HG03520 (cell line): ENCODE measurements around the gene MROH7.

Experiments used
- ATAC-seq: cut with Tn5 transposase; IDR thresholded peaks from one replicate; pipeline ENCODE4 v1.9.1; 2021; ENCODE audit warnings: mild to moderate bottlenecking, moderate library complexity; ENCODE audit not compliant: unreplicated experiment

Gene MROH7

DNA sequence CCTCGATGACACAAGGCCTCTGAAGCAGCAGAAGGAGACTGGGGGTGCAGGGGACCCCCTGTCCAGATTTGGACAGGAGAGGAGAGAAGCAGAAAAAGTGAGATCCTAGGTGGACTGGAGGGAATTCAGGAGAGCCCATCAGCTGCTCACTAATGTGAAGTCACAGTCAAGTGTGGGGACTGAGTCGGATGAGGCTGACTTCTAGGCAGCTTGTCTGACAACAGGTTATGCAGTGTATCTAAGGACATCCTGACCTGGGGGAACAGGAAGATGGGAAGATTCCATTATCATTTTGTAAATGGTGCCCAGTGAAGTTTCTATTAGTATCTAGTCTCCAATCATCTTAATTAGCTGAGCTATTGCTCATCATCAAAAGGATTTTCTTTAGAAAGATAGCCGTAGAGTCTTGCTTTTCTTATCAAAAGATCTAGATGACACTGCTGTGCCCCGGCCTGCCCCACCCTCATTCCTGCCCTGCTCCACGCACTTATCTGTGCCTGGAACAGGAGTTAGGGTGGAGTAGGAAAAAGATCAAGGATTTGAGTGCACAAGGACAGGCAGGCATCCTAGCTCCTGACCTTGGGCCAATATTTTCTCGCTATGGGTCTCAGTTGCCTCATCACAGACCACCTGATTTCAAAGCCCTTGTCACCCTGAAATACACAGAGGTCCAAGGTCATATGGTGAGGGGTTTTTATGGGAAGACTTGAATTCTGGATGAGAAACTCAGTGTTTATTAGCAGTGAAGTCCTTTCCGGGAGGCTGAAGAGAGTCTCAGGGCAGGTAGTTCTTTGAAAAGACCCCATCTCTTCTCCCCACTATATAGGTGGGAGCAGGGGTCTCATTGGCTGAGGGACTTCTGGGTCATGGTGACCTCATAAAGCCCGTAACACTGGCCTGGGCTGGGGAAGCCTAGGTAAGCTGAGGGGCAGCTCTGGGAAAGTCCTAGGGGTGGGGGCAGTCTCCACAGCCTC lies at the start of gene MROH7:
Gene MROH7, plus strand, starts transcription at position 924 of the 974 bp plus-strand sequence. CDS start 11,141 bp downstream, outside the sequence.
- no peak for ATAC-seq

DNA sequence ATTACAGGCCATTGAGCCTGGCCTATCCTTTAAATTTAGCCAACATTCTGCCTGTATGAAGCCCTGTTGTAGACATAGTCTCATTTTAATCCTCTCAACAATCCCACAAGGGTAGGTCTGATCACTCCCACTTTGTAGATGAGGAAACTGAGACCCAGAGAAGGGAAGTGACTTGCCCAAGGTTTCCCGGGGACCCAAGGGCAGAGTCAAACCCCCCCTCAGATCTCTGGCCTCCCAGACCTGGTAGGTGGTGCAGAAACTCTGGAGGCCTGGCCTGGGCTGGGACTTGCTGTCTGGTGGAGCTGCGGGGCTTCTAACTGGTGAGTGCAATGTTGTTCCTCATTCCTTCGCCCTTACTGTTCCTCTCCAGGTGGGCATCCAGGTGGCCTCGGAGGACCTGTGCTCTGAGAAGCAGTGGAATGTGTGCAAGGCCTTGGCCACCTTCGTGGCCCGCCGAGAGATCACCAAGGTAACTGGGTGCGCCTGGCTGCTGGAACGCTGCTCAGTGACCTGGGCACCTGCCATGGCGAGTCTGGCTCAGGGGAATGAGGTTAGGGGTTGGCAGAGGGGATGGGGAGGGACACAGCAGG lies 47.9 kb upstream of the MROH7 start:
- no peak for ATAC-seq

DNA sequence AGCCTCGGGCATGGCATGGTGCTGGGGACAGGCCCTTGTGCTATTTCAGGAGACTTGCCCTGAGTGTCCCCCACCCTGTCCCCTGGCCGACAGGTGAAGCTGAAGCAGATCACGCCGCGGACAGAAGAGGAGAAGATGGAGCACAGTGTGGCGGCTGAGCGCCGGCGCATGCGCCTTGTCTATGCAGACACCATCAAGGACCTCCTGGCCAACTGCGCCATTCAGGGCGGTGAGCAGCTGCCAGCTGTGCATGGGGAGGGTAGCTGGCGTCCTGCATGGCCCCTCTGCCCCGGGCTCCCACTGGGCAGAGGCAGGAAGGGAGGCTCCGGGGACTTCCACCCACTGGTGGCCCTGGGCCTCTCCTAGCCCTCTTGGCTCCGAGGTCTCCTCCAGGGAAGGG lies 47.1 kb upstream of the MROH7 start:
- ATAC-seq = no peak

DNA sequence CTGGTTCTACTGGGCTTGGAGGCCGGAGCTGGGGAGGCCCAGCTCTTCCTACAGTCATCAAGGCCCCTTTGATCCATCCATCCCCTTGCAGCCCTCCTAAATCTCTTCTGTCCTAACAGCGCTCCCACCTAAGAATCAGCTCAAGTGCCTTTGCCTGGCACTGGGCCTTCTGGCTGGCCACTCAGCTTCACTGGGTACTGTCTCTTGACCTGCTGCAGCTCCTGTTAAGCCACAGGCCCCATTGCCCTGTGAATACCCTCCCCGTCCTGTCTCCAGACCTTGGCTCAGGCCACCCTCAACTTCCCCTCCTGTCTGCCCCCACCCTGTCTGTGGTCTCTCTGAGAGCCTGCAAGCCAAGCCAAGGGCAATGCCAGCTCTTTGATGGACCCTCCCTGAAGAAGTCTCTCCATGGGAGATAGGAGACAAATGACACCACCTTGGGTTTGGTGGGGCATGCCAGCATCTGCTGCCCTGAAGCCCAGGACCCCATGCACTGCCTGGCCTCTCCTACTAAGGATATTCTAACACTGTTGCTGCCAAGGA lies 45.6 kb upstream of the MROH7 start:
- no peak for ATAC-seq

DNA sequence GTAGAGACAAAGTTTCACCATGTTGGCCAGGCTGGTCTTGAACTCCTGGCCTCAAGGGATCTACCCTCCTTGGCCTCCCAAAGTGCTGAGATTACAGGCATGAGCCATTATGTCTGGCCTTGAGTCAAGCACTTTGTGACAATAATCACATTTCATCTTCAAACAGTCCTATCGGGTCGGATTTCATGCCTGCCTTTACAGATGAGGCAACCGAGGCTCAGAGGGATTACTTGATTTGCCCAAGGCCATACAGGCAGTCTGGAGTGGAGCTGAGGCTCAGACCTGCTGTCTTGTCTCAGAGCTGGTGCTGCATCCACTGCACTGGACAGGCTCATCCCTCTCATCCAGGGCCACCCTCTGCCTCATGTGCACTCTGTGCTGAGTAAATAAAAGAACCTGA lies 44.8 kb upstream of the MROH7 start:
- no peak for ATAC-seq

DNA sequence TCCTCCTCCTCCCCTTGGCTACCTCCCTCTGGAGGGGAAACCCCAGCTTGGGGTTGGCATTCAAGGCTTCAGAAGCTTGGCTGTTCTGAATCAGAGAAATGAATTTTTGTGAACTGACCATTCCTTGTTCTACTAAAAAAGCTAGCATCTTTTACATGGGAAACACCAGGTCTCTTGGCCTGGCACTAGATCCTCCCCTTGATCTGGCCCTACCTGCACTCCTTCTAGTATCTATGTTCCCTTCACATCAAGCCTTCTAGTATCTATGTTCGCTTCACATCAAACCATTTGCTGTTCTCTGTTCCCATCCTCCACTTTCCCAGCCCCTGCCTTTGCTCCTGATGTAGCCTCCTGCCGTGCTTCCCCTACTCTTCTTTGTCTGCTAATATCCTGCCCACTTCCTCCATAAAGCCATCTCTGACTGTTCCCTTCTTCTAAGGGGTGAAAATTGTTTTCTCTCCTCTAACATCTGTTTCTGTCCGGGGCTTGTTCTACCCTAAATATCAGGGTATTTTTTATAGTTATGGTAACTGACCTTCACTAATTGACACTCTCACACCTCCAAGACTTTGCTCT lies 44.0 kb upstream of the MROH7 start:
- ATAC-seq = no peak

DNA sequence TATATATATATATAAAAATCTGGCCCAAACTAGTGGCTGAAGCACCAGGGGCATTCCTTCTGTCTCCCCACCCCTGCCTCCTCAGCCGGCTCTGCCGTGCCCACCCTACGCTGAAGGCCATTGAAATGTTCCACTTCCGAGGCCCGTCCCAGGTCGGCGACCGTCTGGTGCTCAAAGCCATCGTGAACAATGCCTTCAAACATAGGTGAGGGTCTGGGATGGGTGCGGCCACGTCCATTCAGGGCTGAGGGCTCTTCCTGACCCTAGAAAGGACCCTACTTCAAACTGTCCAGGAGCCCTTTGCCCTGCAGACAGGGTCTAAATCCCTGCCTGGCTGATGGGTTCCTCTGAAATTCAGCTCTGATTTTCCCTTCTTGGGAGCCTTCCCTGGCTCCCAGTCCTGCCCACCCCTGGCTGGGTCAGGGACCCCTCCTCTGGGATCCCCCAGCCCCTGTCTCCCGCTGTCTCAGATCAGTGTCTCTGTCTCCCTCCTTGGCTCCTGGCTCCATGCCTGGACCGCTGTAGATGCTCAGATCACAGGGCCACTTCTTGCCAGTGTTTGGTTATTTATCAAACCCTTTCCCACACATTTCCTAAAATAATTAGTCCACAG lies 42.3 kb upstream of the MROH7 start:
- ATAC-seq = no peak

DNA sequence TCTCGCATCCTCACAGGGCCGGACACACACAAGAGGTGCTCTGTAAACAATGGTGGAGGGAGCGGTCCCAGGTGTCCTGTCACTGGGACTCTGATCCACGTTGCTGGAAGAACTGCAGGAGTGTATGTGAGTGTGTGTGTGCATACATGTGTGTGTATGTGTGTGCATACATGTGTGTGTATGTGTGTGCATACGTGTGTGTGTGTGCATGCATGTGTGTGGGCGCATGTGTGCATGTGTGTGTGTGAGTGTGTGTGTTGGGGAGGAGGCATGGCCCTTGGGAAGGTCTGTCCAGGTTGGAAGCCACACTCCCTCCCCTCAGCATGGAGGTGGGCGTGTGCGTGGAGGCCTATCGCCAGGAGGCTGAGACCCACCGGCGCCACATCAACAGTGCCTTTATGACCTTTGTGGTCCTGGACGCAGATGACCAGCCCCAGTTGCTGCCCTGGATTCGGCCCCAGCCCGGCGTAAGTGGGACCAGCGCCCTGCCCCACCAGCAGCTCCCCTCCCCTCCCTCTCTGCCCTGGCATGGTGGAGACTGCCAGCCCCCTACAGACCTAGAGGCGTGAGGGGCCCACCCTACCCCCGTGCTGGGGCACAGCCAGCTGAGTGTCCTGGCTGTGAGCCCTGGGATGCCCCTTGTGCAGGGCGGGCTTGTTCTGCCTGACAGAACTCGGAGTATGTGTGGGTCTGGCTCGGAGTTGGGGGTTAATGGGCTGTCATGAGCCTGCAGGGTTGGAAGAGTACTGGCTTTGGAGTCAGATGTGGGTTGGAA lies 40.5 kb upstream of the MROH7 start:
- ATAC-seq = no peak

DNA sequence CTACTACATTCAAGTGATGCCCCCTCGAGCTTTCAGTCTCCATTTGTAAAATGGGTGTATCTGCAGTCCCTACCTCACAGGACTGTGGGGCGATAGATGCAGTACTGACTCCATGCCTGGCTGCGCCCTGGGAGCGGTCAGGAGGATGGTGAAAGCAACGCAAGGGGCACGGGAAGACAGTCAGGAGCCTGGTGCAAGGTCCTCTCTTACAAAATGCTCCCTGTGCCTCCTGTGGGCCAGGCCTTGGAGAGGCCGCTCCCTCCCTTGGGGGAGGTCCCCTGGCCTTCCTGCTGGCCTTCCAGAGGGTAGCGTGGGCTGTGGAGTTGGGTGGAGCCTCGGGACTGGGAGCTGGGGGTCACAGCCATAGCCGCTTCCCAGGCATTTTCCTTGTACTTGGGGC lies 39.9 kb upstream of the MROH7 start:
- ATAC-seq = no peak

DNA sequence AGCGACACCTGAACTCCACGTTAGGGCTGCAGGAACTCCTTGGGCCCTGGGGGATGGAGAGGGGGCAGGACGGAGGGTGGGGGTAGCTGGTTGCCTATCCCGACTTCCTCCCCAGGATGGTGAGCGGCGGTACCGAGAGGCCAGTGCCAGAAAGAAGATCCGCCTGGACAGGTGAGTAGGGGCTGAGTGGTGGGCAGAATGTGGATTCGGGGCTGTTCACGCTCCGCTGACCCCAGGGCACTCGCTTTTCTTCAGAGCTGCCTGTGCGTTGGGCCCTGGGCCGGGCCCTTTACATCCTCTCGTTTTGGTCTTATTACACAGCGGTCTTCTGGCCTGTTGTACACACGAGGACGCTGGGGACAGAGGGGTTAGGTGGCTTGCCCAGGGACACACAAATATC lies 39.0 kb upstream of the MROH7 start:
- no peak for ATAC-seq

DNA sequence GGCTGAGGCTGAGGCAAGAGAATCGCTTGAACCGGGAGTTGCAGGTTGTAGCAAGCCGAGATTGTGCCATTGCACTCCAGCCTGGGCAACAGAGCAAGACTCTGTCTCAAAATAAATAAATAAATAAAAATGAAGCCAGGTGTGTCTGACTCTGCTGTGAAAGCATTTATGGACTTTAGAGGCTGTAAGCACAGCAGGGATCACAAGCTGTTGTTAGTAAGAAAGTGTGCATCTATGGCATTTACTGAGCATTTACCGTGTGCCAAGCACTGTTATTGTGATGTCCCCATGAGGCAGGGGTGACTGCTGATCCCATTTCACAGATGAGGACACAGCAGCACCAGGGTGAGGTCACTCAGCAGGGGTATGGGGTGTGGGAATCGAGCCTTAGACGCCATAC lies 38.3 kb upstream of the MROH7 start:
- no peak for ATAC-seq

DNA sequence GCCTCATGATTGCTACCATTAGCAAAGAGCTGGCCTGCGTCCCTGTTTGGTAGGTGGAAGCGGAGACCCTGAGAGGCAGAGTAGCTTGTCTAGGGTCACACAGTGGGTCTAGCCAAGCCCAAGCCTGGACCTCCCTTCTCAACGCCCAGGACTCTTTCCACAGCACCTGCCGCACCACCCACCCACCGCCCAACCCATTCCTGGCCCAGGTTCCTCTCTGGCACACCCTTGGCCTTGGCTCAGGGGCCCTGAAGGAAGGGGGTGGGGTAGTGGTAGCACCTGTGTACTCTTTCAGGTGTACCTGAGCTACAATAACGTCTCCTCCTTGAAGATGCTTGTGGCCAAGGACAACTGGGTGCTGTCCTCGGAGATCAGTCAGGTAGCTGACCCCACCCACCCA lies 37.5 kb upstream of the MROH7 start:
- no peak for ATAC-seq

DNA sequence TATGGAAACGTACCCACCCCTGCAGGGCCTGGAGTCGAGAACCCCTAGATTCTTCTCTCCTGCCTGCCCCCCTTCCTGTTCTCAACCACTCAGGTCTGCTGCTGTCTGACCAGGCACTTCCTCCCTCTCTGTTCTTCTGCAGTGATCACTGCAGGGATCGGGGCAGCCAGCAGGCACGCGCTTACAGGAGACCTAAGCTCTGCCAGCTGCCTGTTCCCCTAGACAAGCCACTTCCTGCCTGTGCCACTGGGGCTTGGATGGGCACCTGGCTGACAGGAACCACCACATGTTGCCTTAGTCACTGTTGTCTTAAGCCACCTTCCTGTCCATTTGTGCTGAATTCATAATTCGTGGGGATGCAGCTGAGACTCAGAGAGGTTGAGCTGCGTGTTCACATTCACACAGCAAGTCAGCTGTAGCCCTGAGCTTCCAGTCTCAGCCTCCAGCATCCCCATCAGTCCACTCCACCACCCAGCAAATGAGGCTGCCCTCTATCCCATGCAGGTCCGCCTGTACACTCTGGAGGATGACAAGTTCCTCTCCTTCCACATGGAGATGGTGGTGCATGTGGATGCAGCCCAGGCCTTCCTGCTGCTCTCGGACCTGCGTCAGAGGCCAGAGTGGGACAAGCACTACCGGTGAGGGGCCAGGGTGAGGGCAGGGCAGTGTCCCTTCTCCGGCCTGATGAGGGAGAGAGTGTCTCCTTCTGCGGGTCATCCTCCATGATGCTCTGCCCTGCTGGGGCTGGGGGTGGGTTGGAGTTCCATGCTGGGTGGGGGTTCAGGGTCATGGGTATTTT lies 36.8 kb upstream of the MROH7 start:
- no peak for ATAC-seq

DNA sequence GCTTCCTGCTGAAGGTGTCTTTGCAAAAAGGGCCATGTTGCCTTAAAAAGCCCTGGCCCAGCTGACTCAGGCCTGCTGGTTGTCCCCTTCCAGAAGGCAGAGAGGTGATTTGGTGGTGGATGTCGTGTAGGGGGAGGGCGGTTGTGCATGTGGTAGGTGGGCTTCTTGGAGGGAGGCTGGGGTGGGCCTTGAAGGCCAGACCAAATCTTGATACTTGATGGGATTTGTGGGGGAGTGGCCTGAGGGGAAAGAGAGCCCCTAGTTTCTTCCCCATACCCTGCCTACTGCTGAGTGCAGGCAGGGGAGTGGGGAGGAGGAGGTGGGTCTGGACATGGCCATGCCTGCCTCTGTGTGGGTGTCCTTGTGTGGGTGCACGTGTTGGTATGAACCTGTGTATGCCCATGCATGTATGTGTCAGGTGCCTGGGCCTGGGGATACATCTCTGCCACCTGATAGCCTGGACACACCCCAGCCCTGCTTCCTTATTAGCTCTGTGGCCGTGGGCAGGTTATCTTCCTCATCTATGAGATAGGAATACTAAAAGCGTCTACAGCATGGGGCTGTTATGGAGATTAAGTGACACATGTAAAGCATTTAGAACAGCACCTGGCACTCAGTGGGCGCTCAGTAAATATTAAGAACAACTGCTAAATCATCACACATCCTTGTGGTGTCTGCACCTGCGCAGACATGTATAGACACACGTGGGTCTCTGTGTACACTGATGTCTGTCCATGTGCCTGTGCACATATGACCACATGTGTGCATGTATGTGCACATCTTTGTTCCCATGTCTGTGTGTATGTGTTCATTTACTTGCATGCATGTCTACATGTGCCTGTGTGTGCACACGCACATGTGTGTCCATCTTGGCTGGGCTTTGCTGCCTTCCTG lies 35.2 kb upstream of the MROH7 start:
- ATAC-seq = no peak

DNA sequence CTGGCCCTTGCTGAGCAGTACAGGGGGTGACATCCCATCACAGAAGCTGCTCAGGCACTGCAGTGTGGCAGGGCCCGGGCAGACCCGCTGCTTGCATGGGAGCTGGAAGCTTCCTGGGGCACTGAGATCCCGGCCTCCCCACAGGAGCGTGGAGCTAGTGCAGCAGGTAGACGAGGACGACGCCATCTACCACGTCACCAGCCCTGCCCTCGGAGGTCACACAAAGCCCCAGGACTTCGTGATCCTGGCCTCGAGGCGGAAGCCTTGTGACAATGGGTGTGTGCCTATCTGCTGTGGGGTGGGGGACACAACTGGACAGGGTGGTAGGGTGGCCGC lies 34.6 kb upstream of the MROH7 start:
- ATAC-seq = no peak

DNA sequence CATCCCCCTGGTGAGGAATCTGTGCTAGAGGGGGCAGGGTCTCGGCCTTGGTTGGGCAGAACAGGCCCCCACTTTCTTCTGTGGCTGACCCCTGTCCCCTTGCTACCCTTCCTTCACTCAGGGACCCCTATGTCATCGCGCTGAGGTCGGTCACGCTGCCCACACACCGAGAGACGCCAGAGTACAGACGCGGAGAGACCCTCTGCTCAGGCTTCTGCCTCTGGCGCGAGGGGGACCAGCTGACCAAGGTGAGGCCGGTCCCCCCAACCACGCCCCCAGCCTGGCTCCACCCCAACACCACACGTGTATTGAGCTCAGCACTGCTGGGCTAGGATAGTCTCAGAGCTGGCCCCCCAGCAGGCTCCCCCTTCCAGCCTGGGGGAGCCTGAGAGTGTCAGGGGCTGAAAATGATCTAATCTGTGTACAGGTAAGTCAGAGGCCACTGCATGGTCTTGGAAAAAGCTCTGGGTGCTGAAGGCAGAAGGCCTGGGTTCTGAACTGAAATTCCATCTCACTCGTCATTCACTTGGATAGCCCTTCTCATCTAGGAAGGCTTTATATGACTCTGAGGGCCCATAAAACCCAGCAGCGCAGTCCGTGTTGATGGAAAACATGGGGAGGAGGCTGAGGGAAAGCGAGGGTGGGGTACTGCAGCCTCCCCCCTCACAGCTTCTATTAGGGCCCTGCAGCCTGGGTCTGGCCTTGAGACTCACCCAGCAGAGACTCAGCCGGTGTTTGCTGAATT lies 33.6 kb upstream of the MROH7 start:
- no peak for ATAC-seq

DNA sequence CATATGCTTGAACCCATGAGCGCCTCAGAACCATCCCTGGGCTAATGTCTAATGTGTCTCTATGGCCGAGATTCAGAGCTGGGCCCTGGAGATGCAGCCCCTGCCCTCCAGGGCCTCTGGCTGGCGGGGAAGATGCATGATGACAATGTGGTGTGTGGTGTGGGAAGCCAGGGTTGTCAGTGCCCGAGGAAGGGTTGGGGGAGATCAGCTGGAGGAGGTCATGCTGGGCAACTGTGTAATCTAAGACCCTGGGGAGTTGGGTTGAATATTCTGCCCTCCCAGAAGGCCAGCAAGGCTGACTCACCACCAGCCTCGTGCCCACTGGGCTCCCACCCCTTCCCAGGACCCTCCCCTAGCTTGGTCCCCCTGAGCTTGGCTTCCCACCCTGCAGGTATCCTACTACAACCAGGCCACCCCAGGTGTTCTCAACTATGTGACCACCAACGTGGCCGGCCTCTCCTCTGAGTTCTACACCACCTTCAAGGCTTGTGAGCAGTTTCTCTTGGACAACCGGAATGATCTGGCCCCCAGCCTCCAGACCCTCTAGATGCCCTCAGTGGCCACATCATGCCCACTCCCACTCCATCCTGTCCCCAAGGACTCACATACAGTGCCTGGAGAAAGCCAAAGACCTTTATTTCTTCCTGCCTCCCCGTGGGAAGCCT lies 32.9 kb upstream of the MROH7 start:
- ATAC-seq = no peak
